Activated CD8-positive, alpha-beta T cell treated with anti-CD3 and anti-CD28 coated beads for 36 hours (primary cell): ENCODE measurements around the gene CTNNA3. TPM values are rescaled to one million over a fixed set of nuclear protein-coding genes. Genes with fewer than 3 reads are reported as not detected.

Experiments used
- ATAC-seq: fragments of 200-7000 bp; cut with Tn5 transposase; one replicate; pipeline ENCODE4 v1.10.0; 2021; ENCODE audit warnings: mild to moderate bottlenecking, moderate library complexity
- CTCF ChIA-PET: fragments of 350-600 bp; sonication (Branson Sonifier 250); formaldehyde crosslinking; loops from one replicate; lab custom pipeline; 2021; ENCODE audit warnings: antibody characterized with exemption; lab: Charles Lee
- POLR2A ChIA-PET: fragments of 350-600 bp; sonication (Branson Sonifier 250); formaldehyde crosslinking; loops from one replicate; lab custom pipeline; 2021; ENCODE audit warnings: antibody characterized with exemption; lab: Charles Lee
- DNase-seq: peaks from one replicate; pipeline ENCODE4 v3.0.0-alpha.2; 2020
- H3K27ac Mint-ChIP-seq: one replicate; pipeline ENCODE4 v1.8.0; 2021; ENCODE audit warnings: mild to moderate bottlenecking, mixed read lengths
- H3K27me3 Mint-ChIP-seq: one replicate; pipeline ENCODE4 v1.8.0; 2021; ENCODE audit warnings: mixed read lengths
- H3K36me3 Mint-ChIP-seq: one replicate; pipeline ENCODE4 v1.8.0; 2021; ENCODE audit warnings: low read depth, mixed read lengths
- H3K4me1 Mint-ChIP-seq: one replicate; pipeline ENCODE4 v1.8.0; 2021; ENCODE audit warnings: low read depth, mixed read lengths
- H3K4me3 Mint-ChIP-seq: one replicate; pipeline ENCODE4 v1.8.0; 2021; ENCODE audit warnings: mild to moderate bottlenecking, moderate library complexity, mixed read lengths
- H3K9me3 Mint-ChIP-seq: one replicate; pipeline ENCODE4 v1.8.0; 2021; ENCODE audit warnings: mixed read lengths
- intact Hi-C: fragments of 100-400 bp; cut with micrococcal nuclease; formaldehyde crosslinking; loops from one replicate; pipeline ENCODE4 v1.10.0; 2022
- total RNA-seq, 2 experiments: library from RNA; stranded (reverse); gene quantifications; one replicate each; pipeline ENCODE4 v1.2.3, GENCODE V29; 2021
- TF ChIP-seq, protein P1 (sequence below): fragments of 200-600 bp; IDR thresholded peaks from one replicate; pipeline ENCODE4 v1.8.0; 2022; ENCODE audit warnings: antibody characterized with exemption, mild to moderate bottlenecking

The CTNNA3 gene
- total RNA-seq, 2 experiments from 2014 or later = not detected

DNA sequence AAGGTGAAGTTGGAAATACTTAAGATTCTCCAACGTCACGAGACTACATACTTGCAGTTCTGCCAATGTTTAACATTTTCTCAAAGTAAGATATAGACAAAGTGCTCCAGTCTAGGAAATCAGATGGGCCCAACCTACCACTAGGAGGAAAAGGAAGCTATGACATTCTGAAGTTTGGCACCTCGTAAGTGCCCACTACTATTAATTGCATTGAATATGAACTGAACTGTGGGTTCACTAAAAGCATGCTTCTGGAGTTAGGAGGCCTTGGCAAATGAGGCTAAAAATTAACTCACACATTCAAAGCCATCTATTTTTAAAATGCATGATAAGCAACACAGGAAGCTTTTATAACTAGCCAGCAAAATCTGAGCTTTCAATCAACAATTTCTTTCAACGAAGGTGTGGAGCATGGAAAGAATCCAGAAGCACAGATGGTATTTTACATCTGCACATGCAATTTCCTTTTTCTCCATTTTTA is 620.5 kb downstream of the CTNNA3 start:
- POLR2A ChIA-PET = no interaction called here
- CTCF ChIA-PET = no interaction called here
- no peaks in the 10 kb centered on the region for H3K27me3 Mint-ChIP-seq

DNA sequence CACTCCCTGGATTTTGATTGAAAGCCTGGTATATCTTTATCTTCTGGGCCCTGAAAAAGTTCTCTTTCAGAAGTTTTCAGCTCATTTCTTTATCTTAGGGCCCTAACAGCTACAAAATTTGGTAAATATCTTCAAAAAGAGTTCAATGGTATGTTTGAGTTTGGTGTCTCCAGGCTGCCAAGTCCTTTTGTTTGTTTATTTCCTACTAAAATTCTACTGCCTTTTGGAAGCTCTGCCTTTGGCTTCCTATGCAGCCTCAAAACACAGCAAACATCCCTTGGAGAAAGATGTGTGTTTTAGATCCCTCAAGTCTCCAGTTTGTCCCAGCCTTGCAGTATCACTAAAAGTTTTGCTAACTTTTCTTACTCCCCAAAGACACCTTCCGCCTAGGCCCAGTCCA is 623.3 kb downstream of the CTNNA3 start:
- POLR2A ChIA-PET = no interaction called here
- Mint-ChIP-seq H3K27ac (no peak overlapping the region), H3K4me3 (no peak overlapping the region), H3K36me3 (no peaks in the 10 kb centered on the region), H3K4me1 (no peaks in the 10 kb centered on the region), H3K27me3 (no peaks in the 10 kb centered on the region), H3K9me3 (peaks cover 2% of the 10 kb centered on the region)
- no peak for ATAC-seq
- CTCF ChIA-PET = no interaction called here
- intact Hi-C loops = no loop called here
- TF ChIP-seq, protein P1, sequence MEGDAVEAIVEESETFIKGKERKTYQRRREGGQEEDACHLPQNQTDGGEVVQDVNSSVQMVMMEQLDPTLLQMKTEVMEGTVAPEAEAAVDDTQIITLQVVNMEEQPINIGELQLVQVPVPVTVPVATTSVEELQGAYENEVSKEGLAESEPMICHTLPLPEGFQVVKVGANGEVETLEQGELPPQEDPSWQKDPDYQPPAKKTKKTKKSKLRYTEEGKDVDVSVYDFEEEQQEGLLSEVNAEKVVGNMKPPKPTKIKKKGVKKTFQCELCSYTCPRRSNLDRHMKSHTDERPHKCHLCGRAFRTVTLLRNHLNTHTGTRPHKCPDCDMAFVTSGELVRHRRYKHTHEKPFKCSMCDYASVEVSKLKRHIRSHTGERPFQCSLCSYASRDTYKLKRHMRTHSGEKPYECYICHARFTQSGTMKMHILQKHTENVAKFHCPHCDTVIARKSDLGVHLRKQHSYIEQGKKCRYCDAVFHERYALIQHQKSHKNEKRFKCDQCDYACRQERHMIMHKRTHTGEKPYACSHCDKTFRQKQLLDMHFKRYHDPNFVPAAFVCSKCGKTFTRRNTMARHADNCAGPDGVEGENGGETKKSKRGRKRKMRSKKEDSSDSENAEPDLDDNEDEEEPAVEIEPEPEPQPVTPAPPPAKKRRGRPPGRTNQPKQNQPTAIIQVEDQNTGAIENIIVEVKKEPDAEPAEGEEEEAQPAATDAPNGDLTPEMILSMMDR = no peak
- DNase-seq = no peak

More for the DNA sequence above, 620.5 kb downstream of the CTNNA3 start:
- Mint-ChIP-seq H3K36me3 (no peaks in the 10 kb centered on the region), H3K4me3 (no peak overlapping the region), H3K9me3 (peaks cover 2% of the 10 kb centered on the region), H3K27ac (no peak overlapping the region), H3K4me1 (no peaks in the 10 kb centered on the region)
- intact Hi-C loops = no loop called here
- TF ChIP-seq, protein P1 = no peak
- DNase-seq = no peak
- ATAC-seq = no peak

DNA sequence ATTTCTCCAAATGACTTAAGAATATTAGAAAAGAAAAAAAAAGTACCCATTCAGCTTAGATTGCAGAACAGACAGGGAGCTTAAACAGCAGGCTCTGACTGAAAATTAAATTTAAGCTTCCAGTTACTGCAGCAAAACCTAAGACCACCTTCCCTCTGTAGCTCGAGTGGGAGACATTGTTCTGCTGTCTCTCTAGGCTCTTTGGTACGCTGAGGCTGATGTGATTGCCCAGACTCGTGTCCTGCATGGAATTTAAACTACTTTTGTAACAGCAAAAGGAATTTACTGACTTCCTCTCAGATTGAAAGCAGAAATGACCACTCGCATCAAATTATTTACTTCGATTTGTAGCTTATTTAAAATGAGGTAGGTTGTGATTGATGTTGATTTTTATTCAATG is 645.6 kb downstream of the CTNNA3 start:
- CTCF ChIA-PET = no interaction called here
- TF ChIP-seq, protein P1 = no peak
- no peak overlapping the region for H3K4me3 Mint-ChIP-seq

DNA sequence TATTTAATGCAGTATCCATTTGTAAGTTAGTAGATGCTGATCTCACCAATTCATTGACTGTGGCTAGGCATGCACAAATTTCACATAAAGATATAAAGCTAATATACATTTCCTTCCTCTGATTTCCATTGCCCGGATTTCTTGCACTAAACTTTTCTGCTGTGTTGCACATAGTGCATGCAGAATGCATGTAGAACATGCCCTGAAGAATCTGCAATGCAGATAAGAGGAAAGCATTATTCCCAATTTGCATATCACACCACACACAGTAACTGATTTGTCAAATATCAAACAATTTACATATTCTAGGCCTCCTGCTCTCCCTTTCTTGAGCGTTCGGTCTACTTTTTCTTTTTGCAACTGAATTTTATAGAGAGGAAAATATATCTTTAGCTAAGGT is 646.0 kb downstream of the CTNNA3 start:
- DNase-seq (no peak), ATAC-seq (no peak)
- Mint-ChIP-seq H3K9me3 (peaks cover 2% of the 10 kb centered on the region), H3K4me3 (no peak overlapping the region), H3K27ac (no peak overlapping the region), H3K36me3 (no peaks in the 10 kb centered on the region), H3K4me1 (no peaks in the 10 kb centered on the region), H3K27me3 (no peaks in the 10 kb centered on the region)
- intact Hi-C loops = no loop called here
- POLR2A ChIA-PET = no interaction called here
- CTCF ChIA-PET = no interaction called here
- TF ChIP-seq, protein P1 = no peak

More for the DNA sequence above, 645.6 kb downstream of the CTNNA3 start:
- Mint-ChIP-seq H3K27ac (no peak overlapping the region), H3K27me3 (no peaks in the 10 kb centered on the region), H3K4me1 (no peaks in the 10 kb centered on the region), H3K36me3 (no peaks in the 10 kb centered on the region), H3K9me3 (peaks cover 2% of the 10 kb centered on the region)
- intact Hi-C loops = no loop called here
- ATAC-seq (no peak), DNase-seq (no peak)
- POLR2A ChIA-PET = no interaction called here

DNA sequence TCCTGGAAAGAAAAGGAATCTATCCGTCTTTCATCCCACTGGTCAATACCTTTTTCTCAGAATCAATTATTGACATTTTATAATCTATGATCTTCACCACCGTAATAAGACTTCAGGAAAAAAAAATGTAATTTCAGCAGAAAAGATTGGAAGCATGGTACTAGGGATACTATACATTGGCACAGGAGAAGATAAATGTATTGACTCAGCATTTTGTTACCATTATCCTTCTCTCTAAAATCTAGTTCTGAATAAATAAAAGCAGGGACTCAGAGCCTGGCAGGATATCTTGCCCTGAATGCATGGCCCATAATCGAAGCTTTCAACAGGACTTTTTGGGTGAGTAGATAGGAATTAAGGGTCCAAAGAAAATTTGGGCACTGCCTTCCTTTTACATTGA is 649.5 kb downstream of the CTNNA3 start:
- Mint-ChIP-seq H3K9me3 (peaks cover 2% of the 10 kb centered on the region), H3K27me3 (no peaks in the 10 kb centered on the region), H3K27ac (no peak overlapping the region), H3K4me1 (no peaks in the 10 kb centered on the region), H3K4me3 (no peak overlapping the region), H3K36me3 (no peaks in the 10 kb centered on the region)
- TF ChIP-seq, protein P1 = no peak
- ATAC-seq (no peak), DNase-seq (no peak)
- POLR2A ChIA-PET = no interaction called here
- intact Hi-C loops = no loop called here
- CTCF ChIA-PET = no interaction called here
